ENCODE measurements around the gene RGS13.

Gene RGS13, protein sequence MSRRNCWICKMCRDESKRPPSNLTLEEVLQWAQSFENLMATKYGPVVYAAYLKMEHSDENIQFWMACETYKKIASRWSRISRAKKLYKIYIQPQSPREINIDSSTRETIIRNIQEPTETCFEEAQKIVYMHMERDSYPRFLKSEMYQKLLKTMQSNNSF

DNA sequence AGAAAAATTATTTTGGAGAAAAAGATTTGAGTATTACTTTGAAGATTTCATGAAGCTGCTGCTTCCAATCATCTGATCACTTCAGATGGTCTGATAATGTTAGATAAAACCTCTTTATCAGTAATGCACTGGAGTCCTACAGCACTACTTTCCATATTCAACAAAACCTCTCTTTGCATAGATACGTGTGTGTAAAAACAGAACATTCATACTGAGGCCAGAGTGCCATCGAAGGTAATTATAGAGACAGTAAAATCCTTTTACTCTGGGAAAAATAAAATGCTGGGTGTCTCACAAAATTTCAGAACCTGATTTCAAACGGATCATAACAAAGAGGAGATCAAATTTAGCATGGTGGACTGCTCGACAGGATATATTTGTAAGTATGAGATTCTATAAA lies at the start of gene RGS13:
RGS13 (plus strand) TSS at position 209 of the 400 bp plus-strand sequence. CDS start 8,188 bp downstream, outside the sequence.
- TF ChIP-seq FOXM1 (IDR thresholded peaks at IDR 0.05; ENCODE audit: borderline replicate concordance, low read depth), result no peak
- TF ChIP-seq, protein P1, sequence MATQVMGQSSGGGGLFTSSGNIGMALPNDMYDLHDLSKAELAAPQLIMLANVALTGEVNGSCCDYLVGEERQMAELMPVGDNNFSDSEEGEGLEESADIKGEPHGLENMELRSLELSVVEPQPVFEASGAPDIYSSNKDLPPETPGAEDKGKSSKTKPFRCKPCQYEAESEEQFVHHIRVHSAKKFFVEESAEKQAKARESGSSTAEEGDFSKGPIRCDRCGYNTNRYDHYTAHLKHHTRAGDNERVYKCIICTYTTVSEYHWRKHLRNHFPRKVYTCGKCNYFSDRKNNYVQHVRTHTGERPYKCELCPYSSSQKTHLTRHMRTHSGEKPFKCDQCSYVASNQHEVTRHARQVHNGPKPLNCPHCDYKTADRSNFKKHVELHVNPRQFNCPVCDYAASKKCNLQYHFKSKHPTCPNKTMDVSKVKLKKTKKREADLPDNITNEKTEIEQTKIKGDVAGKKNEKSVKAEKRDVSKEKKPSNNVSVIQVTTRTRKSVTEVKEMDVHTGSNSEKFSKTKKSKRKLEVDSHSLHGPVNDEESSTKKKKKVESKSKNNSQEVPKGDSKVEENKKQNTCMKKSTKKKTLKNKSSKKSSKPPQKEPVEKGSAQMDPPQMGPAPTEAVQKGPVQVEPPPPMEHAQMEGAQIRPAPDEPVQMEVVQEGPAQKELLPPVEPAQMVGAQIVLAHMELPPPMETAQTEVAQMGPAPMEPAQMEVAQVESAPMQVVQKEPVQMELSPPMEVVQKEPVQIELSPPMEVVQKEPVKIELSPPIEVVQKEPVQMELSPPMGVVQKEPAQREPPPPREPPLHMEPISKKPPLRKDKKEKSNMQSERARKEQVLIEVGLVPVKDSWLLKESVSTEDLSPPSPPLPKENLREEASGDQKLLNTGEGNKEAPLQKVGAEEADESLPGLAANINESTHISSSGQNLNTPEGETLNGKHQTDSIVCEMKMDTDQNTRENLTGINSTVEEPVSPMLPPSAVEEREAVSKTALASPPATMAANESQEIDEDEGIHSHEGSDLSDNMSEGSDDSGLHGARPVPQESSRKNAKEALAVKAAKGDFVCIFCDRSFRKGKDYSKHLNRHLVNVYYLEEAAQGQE (IDR thresholded peaks at IDR 0.05; ENCODE audit: low read depth), result no peak
- no peak for TF ChIP-seq EGR1 (IDR thresholded peaks at IDR 0.05)
- no peak for TF ChIP-seq EP300 (IDR thresholded peaks at IDR 0.05; ENCODE audit: borderline replicate concordance)
- no peak for TF ChIP-seq CEBPB (IDR thresholded peaks at IDR 0.05)
- TF ChIP-seq, protein P2, sequence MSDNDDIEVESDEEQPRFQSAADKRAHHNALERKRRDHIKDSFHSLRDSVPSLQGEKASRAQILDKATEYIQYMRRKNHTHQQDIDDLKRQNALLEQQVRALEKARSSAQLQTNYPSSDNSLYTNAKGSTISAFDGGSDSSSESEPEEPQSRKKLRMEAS (IDR thresholded peaks at IDR 0.05), result no peak
- TF ChIP-seq NFIC (IDR thresholded peaks at IDR 0.05), result no peak
- no peak for TF ChIP-seq YY1 (IDR thresholded peaks at IDR 0.05; ENCODE audit: low read depth)
- TF ChIP-seq ZBTB7A (IDR thresholded peaks at IDR 0.05; ENCODE audit: low read depth), result no peak
- TF ChIP-seq TCF12 (IDR thresholded peaks at IDR 0.05; ENCODE audit: low read depth), result no peak
- TF ChIP-seq TEAD4 (IDR thresholded peaks at IDR 0.05), result no peak
- TF ChIP-seq CREB1 (IDR thresholded peaks at IDR 0.05; ENCODE audit: low read depth), result no peak
- TF ChIP-seq RAD21 (IDR thresholded peaks at IDR 0.05; ENCODE audit: low read depth), result no peak
- TF ChIP-seq, protein P3, sequence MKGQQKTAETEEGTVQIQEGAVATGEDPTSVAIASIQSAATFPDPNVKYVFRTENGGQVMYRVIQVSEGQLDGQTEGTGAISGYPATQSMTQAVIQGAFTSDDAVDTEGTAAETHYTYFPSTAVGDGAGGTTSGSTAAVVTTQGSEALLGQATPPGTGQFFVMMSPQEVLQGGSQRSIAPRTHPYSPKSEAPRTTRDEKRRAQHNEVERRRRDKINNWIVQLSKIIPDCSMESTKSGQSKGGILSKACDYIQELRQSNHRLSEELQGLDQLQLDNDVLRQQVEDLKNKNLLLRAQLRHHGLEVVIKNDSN (IDR thresholded peaks at IDR 0.05), result no peak
- no peak for TF ChIP-seq TAF1 (IDR thresholded peaks at IDR 0.05; ENCODE audit: low read depth)

DNA sequence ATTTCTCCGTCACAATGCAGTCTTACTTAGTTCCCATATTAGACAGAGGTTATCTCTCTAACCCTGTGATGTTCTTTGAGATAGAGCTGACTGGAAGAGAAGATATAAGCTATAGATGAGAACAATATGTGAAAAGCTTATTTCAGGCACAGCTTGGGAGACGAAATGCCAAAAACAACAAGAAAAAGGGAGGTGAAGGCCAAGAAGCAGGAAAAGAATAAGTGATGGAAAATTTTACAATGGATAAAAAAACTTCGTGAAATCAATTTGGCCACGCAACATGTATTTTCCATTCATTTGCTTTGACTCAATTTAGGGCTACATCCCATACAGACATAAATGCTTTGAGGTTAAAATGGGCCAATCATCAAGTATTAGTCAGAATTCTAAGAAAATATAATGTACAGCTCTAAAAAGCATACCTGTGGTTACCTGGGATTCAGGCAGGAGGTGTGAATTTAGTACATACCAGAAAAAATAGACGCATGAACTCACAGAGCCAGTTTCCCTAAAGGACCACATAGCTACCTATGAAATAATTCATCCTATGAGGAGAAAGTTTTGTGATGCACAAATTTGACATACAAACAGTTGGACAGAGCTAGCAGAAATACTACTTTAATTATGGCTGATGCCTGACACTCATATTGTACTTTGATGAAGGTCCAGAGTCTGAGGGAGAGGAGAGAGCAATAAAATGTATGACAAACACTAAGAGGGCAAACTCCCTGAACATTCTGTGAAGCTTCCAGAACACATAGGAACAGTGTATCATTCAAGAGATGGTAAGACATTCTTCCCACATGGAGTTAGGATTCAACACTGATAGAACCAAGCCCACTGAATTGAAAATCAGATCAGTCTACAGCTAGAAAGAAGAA lies 48.3 kb upstream of the RGS13 start:
- TF ChIP-seq CREB1 (IDR thresholded peaks at IDR 0.05; ENCODE audit: low read depth) (no peak), FOXM1 (IDR thresholded peaks at IDR 0.05; ENCODE audit: borderline replicate concordance, low read depth) (no peak), EGR1 (IDR thresholded peaks at IDR 0.05) (no peak), TAF1 (IDR thresholded peaks at IDR 0.05; ENCODE audit: low read depth) (no peak), RAD21 (IDR thresholded peaks at IDR 0.05; ENCODE audit: low read depth) (no peak), CEBPB (IDR thresholded peaks at IDR 0.05) (no peak), ZBTB7A (IDR thresholded peaks at IDR 0.05; ENCODE audit: low read depth) (no peak), EP300 (IDR thresholded peaks at IDR 0.05; ENCODE audit: borderline replicate concordance) (no peak), TCF12 (IDR thresholded peaks at IDR 0.05; ENCODE audit: low read depth) (no peak), YY1 (IDR thresholded peaks at IDR 0.05; ENCODE audit: low read depth) (no peak), TEAD4 (IDR thresholded peaks at IDR 0.05) (no peak), NFIC (IDR thresholded peaks at IDR 0.05) (no peak)
- TF ChIP-seq, protein P3 (IDR thresholded peaks at IDR 0.05), result no peak
- TF ChIP-seq, protein P2 (IDR thresholded peaks at IDR 0.05), result no peak

DNA sequence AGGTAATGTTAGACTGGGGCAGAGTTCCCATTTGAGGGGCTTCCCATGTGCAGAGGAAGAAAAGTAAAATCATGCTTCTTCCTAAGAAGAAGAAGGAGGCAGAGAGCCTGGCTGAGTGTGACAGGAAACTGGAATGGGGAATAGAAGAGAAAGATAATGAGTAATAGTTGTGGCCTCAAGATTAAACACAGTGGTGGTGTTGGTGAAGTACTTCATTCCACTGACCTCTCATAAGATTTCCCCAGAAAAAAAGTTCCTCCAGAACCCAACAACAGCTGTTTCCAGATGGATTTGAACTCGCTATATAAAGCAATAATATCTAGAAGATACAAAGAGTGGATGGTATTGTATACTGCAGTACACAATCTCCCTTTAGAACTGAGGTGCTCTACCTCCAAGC lies 47.4 kb upstream of the RGS13 start:
- TF ChIP-seq, protein P3 (IDR thresholded peaks at IDR 0.05), result no peak
- TF ChIP-seq TCF12 (IDR thresholded peaks at IDR 0.05; ENCODE audit: low read depth) (no peak), TAF1 (IDR thresholded peaks at IDR 0.05; ENCODE audit: low read depth) (no peak), CREB1 (IDR thresholded peaks at IDR 0.05; ENCODE audit: low read depth) (no peak), TEAD4 (IDR thresholded peaks at IDR 0.05) (no peak), CEBPB (IDR thresholded peaks at IDR 0.05) (no peak), FOXM1 (IDR thresholded peaks at IDR 0.05; ENCODE audit: borderline replicate concordance, low read depth) (no peak), EGR1 (IDR thresholded peaks at IDR 0.05) (no peak), EP300 (IDR thresholded peaks at IDR 0.05; ENCODE audit: borderline replicate concordance) (no peak), YY1 (IDR thresholded peaks at IDR 0.05; ENCODE audit: low read depth) (no peak), RAD21 (IDR thresholded peaks at IDR 0.05; ENCODE audit: low read depth) (no peak), ZBTB7A (IDR thresholded peaks at IDR 0.05; ENCODE audit: low read depth) (no peak), NFIC (IDR thresholded peaks at IDR 0.05) (no peak)
- TF ChIP-seq, protein P2 (IDR thresholded peaks at IDR 0.05), result no peak
- TF ChIP-seq, protein P1 (IDR thresholded peaks at IDR 0.05; ENCODE audit: low read depth), result no peak

DNA sequence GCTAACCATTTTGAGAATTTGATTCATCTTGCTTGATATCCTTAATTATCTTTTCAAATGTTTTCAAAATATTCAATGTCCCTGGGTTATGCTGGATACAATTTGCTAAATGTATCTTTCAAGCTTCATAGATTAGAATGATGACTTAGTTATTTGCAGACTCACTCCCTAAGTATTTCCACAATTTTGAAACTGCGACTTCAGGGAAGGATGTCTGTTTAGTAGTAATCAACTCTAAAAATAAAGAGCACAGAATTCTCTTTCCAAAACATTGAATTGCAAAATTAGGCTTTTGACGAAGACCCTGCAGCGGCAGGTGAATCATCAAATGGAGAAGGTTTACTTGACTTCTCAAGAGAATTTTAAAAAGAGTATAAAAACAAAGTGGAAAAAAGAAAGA lies 46.1 kb upstream of the RGS13 start:
- TF ChIP-seq RAD21 (IDR thresholded peaks at IDR 0.05; ENCODE audit: low read depth) (no peak), FOXM1 (IDR thresholded peaks at IDR 0.05; ENCODE audit: borderline replicate concordance, low read depth) (no peak), ZBTB7A (IDR thresholded peaks at IDR 0.05; ENCODE audit: low read depth) (no peak), TAF1 (IDR thresholded peaks at IDR 0.05; ENCODE audit: low read depth) (no peak), EP300 (IDR thresholded peaks at IDR 0.05; ENCODE audit: borderline replicate concordance) (no peak), NFIC (IDR thresholded peaks at IDR 0.05) (no peak), EGR1 (IDR thresholded peaks at IDR 0.05) (no peak), CREB1 (IDR thresholded peaks at IDR 0.05; ENCODE audit: low read depth) (no peak), CEBPB (IDR thresholded peaks at IDR 0.05) (no peak), YY1 (IDR thresholded peaks at IDR 0.05; ENCODE audit: low read depth) (no peak), TCF12 (IDR thresholded peaks at IDR 0.05; ENCODE audit: low read depth) (no peak), TEAD4 (IDR thresholded peaks at IDR 0.05) (no peak)
- TF ChIP-seq, protein P1 (IDR thresholded peaks at IDR 0.05; ENCODE audit: low read depth), result no peak
- TF ChIP-seq, protein P3 (IDR thresholded peaks at IDR 0.05), result no peak
- TF ChIP-seq, protein P2 (IDR thresholded peaks at IDR 0.05), result no peak
